BJ (cell line): ENCODE measurements around the gene MGA. TPM values are rescaled to one million over a fixed set of nuclear protein-coding genes. Genes with fewer than 3 reads are reported as not detected.

Source experiments
- CTCF ChIA-PET: fragments of 350-600 bp; formaldehyde crosslinking; extraction: SDS; loops from one replicate; lab custom pipeline; 2021; ENCODE audit warnings: antibody characterized with exemption, inconsistent platforms; lab: Yijun Ruan, JAX
- POLR2A ChIA-PET: fragments of 300-600 bp; sonication (Branson Sonifier 250); formaldehyde crosslinking; extraction: SDS; loops from one replicate; lab custom pipeline; 2021; ENCODE audit warnings: antibody characterized with exemption; lab: Charles Lee
- DNase-seq: peaks from one replicate; pipeline ENCODE4 v3.0.0-alpha.2; 2011; ENCODE audit warnings: low read depth
- H3K27me3 ChIP-seq: 2 replicates; pipeline ENCODE4 v1.6.0; 2011; ENCODE audit warnings: low read length; ENCODE audit not compliant: control insufficient read depth, insufficient read depth
- H3K36me3 ChIP-seq: 2 replicates; pipeline ENCODE4 v1.5.1; 2011; ENCODE audit warnings: low read length; ENCODE audit not compliant: control insufficient read depth, insufficient read depth
- H3K4me3 ChIP-seq: 2 replicates; pipeline ENCODE4 v1.5.1; 2011; ENCODE audit warnings: low read depth, mild to moderate bottlenecking, control low read depth, low read length
- CTCF ChIP-seq: IDR thresholded peaks from 2 replicates; pipeline ENCODE4 v1.5.1; 2011; ENCODE audit warnings: low read depth, mild to moderate bottlenecking, control low read depth, inconsistent platforms, low read length, moderate library complexity; ENCODE audit not compliant: insufficient read depth
- polyA plus RNA-seq: library from polyadenylated mRNA; depleted of rRNA; stranded (reverse); fragments of >200 nt; gene quantifications from 2 replicates; pipeline ENCODE4 v1.2.3, GENCODE V29; 2011

MGA gene
- polyA plus RNA-seq, 1 experiment: 4.7 TPM

- ChIA-PET POLR2A (no interaction called here), CTCF (interaction anchor here (0.6 to 3.8 kb wide), 2 partner anchors 12 to 55 kb away, joined by 3 to 12 read pairs; no protein-coding TSS in a partner anchor)
- no peak for TF ChIP-seq CTCF
Observed at GRCh38 chr15:41693757-41694156, 33.6 kb downstream of the MGA start.

GRCh38 chr15:41695750-41696436, 35.7 kb downstream of the MGA start:
- Histone ChIP-seq H3K4me3 (no peak overlapping the region), H3K36me3 (no peaks in the 10 kb centered on the region), H3K27me3 (no peaks in the 10 kb centered on the region)
- no peak for DNase-seq
- no peak for TF ChIP-seq CTCF
- CTCF ChIA-PET: interaction anchor here (0.6 to 3.8 kb wide), 4 partner anchors 10 to 116 kb away, joined by 3 to 12 read pairs (median 4); no protein-coding TSS in a partner anchor
- POLR2A ChIA-PET: no interaction called here

More at GRCh38 chr15:41693757-41694156, 33.6 kb downstream of the MGA start:
- Histone ChIP-seq H3K4me3 (no peak overlapping the region), H3K36me3 (no peaks in the 10 kb centered on the region), H3K27me3 (no peaks in the 10 kb centered on the region)
- DNase-seq: no peak

- Histone ChIP-seq H3K36me3 (no peaks in the 10 kb centered on the region), H3K4me3 (no peak overlapping the region), H3K27me3 (no peaks in the 10 kb centered on the region)
- POLR2A ChIA-PET: no interaction called here
- peak; percentile 21 for DNase-seq
- TF ChIP-seq CTCF: no peak
- CTCF ChIA-PET: no interaction called here
Observed at GRCh38 chr15:41698779-41699178, 38.6 kb downstream of the MGA start.

- Histone ChIP-seq H3K36me3 (no peaks in the 10 kb centered on the region; the same call in 1 of the 2 replicates), H3K27me3 (no peaks in the 10 kb centered on the region), H3K4me3 (no peak overlapping the region)
- CTCF ChIA-PET: no interaction called here
- TF ChIP-seq CTCF: no peak
- POLR2A ChIA-PET: no interaction called here
- DNase-seq: no peak
Observed at GRCh38 chr15:41703120-41703519, 42.9 kb downstream of the MGA start.

- DNase-seq: no peak
- ChIA-PET CTCF (no interaction called here), POLR2A (no interaction called here)
- H3K27me3 ChIP-seq: no peaks in the 10 kb centered on the region
- peaks cover 6% of the 10 kb centered on the region for H3K36me3 ChIP-seq
- H3K4me3 ChIP-seq: no peak overlapping the region
- TF ChIP-seq CTCF: no peak
Observed at GRCh38 chr15:41713047-41713446, 52.8 kb downstream of the MGA start.
